HG02588 (cell line): ENCODE data around the gene FERMT2.
A peak's percentile ranks its signal among the peaks of the same experiment; 100 is the strongest.
"Not testable (repeated sequence)": the region's sequence is repeated elsewhere in the genome, so short reads cannot be mapped to it uniquely, and the experiment has no call there.

Source experiments
- ATAC-seq: cut with Tn5 transposase; IDR thresholded peaks from one replicate; pipeline ENCODE4 v1.9.1; 2021; ENCODE audit warnings: mild to moderate bottlenecking, moderate library complexity; ENCODE audit not compliant: unreplicated experiment

The FERMT2 gene

DNA sequence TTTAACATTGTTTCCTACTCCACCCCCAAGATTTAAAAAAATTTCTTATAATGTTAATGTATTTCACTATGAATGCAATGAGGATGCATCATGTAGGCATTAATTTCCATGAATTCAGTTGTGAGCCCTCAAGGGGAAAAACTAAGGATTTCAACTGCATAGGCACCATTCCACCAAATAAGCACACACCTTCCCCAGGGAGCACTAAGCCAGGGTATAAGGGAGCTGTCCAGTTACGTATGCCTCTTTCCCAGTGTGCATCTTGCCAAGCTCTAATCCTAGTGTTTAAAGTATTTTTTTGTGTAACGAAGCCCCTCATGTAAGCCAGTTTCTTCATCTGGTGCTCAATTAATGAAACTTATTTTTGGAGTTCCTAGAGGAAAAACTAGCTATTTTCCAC lies 6.6 kb downstream of the FERMT2 start:
- ATAC-seq = no peak

DNA sequence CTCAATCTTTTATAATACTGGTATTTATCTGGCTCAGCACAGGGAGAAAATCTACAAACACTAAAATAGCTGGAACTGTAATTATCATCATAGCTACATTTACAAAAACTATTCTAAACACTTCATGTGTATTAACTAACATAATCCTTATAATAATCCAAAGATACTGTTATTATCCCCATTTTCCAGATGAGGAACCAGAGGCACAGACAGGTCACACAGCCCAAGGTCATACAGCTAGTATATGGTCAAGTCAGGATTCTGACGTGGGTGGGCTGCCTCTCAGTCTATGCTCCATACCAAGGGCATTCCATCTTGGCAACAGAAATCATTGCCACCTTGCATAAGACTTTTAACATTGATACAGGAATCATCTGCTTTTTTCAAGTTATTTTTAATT lies 11.4 kb downstream of the FERMT2 start:
- no peak for ATAC-seq

DNA sequence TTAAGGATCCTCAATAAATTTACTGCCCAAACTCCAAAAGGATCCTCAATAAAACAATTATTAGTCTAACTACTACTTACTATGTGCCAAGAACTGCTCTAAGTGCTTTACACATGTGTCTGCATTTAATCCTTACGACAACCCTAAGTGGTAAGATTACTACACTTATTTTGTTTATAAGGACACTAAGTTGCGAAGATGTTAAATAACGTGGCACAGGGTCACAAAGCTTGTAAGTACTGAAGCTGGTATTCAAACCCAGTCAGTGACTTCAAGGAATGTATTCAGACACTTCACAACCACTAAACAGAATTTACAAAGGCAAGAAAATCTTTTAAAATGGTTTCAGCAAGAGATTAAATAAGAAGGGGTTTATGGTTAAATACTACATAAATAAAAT lies 13.0 kb downstream of the FERMT2 start:
- no peak for ATAC-seq

DNA sequence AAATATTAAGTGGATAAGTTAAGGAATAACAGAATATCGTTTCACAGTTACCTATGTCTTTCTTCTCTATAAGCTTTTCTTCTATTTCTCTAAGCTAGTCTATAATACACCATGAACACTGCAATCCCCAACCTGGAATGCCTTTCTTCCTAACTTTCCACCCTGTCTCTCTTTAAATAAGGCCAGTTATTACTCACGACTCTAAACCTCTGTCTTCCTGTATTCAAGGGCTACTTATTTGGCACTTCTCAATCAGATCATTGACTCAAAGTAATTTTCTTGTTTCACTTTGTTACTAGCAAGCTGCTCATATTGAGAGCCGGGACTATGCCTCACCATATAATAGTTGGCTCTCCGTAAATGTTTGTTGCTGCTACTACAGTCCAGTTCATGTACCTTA lies 13.5 kb downstream of the FERMT2 start:
- no peak for ATAC-seq

DNA sequence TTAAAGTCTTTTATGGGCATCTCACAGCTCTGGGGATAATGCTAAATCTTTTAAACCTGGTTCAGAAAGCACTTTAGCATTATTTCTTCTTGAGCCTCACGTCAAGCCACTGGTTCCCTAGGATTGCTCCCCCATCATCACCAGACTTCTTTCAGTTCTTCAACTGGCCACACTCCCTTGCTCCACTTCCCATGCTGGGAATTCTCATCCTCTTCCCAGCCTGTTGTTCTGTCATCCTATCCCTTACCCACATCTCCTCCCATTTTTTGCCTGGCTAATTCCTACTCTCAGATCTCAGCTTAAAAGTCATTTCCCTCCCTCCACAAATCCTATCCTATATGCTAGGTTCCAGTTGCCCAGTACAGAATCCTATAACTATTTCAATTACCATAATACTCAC lies 14.4 kb downstream of the FERMT2 start:
- ATAC-seq = no peak

DNA sequence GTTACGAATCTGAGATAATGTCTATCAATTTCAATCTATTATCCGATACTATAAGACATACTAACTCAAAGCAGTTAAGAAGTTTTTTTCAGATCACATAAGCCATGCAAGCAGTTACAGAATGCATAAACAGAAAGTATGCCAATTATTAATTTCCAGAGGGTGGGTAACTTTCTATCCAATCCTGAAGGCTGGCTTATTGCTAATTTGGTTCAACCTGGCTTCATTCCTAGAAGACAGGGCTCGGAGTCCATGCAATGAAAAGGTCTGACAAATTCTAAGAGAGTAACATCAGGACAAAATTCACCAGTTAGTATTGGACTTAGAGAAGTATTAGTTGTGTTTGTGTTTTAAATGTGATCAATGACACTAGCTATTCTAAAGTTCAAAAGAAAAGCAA lies 15.0 kb downstream of the FERMT2 start:
- no peak for ATAC-seq

DNA sequence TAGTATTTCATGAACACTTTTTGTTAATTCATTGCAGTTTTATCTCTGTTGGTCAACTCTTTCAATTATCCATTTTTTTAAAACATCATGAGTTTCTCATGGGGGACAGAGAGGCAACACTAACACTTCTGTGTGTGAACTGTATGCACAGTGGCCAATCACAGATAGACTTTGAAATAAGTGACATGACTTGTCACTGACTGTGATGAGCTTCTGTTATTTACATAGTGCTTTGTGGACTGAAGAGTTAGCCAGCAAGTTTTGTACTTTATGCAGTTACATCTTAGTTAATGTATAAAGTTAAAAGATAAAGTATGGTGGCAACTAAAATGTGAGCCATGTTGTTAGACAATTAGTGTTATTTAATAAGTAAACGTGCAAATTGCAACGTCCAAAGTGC lies 16.1 kb downstream of the FERMT2 start:
- ATAC-seq = no peak

DNA sequence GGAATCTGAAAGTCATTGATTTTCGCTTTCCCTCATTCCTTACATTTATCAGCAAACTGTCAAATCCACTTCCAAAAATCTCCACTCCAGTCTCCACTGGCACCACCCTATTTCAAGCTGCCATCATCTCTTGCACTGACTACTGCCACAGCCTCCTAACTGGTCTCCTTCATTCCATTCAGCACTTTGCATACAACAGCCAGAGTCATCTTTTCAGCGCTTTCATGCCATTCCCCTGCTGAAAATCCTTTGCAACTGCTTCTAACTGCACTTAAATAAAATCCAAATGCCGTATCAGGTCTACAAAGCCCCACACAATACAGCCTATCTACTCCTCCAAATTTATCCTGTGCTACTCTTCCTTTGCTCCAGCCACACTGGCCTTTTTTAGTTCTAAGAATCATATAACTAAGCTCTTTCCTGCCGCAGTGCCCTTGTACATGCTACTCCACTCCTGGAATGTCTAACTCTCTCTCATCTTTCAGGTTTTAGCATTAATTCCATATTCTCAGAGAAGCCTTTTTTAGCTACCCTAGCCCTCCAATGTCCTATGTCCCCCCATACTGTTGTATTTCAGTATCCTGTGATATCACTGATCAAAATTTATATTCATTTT lies 21.6 kb downstream of the FERMT2 start:
- ATAC-seq = no peak

DNA sequence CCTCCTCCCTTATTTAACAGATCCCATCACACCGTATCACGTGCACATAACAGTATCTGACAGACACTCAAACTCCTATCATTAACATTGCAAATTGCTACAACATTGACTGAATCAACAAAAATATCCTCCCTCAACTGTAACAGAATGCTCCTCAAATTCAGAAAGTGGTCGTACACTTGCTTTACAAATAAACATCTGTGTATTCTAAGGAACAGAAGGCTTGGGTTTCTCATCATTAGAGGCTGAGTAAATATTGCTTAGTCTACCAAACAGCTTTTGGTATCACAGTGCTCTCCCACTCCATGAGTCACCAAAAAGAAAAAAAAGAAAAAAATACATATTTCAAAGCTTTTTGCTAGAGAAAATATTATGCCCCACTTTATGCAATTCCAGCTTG lies 23.9 kb downstream of the FERMT2 start:
- ATAC-seq = no peak

DNA sequence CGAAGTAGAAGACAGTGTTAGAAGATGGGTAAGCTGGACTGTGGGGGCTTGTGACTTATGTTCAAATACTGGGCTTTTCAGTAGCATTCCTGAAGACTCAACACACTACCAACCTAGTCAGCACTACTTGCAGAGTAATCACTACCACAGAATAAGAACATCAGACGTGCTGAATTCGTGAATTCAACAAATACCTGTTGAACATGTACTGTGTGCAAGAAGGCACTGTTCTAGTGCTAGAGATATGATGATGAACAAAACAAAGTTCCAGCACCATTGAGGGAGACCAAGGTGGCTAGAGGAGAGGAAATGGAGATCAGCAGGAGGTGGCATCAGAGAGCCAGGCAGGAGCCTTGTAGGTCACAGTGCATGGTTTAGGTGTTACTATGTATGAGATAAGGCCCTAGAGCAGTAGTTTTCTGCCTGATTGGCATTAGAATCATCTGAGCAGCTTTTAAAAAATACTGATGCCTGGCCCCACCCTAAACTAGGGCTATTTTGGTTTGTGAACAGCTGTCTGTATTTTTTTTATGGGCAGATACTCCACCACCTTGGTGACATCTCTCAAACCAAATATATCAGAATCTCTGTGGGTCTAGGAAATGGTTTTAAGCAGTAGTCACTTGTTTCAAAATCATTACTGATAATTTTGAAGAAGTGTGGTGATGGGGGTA lies 26.8 kb downstream of the FERMT2 start:
- no peak for ATAC-seq

DNA sequence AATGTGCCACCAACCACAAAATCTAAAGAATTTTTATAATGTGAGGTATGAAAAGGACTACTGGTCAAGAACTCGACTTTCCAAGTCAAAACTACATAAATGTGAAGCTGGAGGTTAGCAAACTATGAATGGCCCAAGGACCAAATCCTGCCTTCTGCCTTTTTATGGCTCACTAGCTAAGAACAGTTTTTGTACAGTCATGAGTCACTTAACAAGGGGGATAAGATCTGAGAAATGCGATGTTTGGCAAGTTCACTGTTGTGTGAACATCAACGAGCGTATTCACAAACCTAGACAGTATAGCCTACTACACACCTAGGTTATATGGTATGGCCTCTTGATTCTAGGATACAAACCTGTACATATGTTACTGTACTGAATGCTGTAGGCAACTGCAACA lies 28.2 kb downstream of the FERMT2 start:
- ATAC-seq = no peak

DNA sequence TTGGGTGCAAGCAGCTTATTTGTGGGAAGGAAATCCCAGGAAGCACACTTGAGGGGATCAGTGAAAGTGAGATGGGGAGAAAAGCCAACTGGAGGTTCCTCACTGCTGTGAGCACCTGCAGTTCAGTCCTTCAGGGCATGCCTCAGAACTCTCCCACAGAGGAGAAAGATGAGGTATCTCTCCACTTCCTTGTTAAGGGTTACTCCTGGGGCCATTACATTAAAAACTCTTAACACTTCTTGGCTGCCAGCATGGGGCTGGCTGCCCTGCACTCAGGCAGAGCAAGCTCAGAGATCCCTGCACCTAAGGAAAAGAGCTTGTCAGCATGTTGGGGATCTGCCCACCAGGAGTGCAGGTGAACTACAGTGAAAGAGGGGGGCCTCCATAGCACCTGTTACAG lies 28.8 kb downstream of the FERMT2 start:
- ATAC-seq = no peak

DNA sequence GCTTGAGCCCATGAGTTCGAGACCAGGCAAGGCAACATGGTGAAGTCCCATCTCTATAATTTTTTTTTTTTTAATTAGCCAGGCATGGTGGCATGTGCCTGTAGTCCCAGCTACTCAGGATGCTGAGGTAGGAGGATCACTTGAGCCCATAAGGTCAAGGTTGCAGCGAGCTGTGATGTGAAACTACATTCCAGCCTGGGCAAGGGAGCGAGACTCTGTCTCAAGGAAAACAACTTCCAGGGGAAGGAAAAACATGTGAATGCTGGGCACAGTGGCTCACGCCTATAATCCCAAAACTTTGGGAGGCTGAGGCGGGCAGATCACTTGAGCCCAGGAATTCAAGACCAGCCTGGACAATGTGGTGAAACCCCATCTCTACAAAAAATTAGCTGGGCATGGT lies 30.4 kb downstream of the FERMT2 start:
- ATAC-seq = not testable (repeated sequence)

DNA sequence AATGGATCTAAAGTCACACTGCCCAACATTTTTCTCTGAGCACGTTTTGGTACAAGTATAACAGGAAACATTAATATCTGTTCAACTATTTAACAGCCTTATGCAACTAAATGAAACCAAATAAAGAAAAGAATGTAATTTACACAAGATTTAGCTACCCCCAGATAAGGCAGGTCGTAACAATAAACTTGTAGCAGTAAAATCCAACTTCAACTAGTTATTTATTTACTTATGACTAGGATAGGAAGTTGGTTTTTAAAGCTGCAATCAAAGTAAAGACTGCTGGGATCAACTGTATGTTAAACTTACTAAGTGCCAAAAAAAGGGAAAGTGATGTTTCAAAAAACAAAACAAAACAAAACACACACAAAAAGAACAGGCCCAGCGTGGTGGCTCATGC lies 30.9 kb downstream of the FERMT2 start:
- no peak for ATAC-seq

DNA sequence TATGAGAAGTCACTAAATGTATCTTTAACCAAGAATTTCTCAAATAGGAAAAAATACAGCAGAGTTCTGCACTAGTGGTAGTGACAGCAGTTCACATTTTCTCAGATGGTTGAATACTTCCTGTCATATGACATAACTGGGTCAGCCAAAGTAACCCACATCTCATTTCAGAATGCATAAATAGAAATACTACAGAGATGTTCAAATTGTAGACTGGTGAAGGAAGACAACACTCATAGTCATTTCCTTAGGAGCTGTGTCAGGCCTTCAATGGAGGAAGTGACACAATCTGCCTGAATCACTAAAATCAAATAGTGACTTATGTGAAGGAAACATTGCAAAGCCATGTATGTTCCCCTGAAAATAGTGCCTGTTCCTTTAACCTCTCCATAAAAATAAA lies 32.4 kb downstream of the FERMT2 start:
- peak; percentile 87 for ATAC-seq

DNA sequence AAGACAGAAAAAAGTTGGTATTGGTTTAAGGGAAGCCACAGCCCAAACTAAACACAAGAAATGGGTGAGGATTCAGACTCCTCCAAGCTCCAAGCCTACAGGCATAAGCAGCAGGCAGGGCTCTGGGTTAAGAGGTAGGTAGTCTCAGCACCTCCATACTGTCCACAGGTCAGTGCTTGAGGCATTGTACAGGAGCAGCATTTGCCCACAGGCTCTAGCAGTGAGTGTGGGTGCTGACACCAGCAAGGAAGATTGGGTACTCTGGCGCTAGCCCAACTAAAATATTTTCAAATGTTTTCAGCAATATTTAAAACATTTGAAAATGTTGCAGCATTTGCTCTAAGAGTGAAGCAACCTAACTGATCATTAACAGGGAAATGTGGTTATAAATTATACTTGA lies 33.1 kb downstream of the FERMT2 start:
- ATAC-seq = no peak

DNA sequence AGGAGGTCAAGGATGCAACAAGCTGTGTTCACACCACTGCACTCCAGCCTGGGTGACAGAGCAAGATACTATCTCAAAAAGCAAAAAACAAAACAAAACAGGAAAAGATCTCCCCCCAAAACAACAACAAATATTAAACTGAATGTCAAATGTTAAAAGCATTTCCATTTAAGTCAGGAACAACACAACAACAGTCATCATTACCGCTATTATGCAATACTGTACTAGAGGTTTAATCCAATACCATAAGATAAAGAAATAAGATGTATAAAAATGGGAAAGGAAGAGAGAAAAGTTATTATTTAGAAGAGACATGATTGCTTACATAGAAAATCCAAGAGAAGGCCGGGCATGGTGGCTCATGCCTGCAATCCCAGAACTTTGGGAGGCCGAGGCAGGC lies 36.6 kb downstream of the FERMT2 start:
- ATAC-seq = no peak

DNA sequence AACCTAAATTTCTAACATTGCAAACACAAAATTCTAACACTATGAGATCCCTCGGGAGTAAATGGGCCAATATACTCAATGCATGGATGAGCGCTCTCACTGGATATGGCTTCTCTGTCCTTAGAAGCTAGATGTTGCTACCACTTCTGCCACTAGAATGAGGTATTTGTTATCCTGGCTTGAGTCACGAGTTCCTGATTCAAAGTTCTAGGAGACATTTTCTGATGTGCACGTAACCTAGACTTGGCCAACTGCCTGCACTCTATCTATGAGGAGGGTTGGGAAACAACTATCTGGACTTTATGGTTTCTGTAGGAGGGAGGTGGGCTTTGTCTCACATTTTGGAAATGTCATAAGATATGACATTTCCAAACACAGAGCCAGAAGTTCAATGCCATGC lies 37.6 kb downstream of the FERMT2 start:
- ATAC-seq = no peak

DNA sequence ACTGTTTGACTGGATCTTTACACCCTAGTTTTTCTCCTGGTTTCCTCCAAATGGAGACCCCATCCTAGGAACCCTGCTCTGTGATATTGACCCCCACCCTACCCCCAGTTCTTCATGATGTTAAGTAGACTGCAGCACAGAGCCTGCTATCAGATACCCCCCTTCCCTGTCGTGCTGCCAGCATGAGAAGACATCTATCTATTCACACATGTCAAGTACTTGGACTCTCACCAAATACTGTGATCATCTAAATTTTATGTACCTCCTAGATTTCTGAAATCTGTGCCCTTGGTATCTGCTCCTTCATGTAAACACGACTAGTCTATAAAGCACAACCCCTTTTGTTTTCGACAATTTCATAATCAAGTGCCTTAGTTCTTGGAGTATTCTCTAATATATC lies 38.9 kb downstream of the FERMT2 start:
- no peak for ATAC-seq

DNA sequence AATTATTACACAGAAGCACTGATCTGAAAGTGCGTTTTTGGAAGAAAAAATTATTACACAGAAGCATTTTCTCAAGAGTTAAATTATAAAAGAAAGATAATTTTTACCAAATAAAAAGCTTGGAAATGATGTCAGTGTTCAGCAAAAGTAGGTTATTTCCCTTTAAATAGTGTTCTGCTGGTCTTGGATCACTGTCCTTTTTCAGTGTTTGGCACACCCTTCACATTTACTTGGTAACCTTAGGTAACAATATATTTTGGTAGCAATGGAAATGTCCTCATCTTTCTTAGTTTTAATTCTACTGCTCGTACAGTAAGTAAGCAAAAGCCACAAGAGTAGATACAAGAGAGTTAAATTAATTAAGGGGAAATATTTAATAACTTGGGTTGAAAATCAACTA lies 40.3 kb downstream of the FERMT2 start:
- ATAC-seq = no peak

DNA sequence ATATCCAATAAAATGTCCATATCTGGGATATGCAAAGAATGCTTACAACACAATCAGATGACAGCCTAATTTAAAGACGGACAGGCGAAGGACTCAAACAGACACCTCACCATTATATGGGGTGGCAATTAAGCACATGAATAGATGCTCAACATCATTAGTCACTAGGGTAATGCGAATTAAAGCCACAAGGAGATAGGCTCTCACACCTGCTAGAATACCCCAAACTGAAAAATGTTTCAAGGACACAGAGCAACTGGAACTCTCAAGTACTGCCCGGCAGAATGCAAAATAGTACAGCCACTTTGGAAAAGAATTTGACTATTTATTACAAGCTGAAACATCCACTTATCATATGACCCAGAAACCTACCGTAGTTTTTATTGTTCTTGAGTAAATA lies 42.9 kb downstream of the FERMT2 start:
- no peak for ATAC-seq

DNA sequence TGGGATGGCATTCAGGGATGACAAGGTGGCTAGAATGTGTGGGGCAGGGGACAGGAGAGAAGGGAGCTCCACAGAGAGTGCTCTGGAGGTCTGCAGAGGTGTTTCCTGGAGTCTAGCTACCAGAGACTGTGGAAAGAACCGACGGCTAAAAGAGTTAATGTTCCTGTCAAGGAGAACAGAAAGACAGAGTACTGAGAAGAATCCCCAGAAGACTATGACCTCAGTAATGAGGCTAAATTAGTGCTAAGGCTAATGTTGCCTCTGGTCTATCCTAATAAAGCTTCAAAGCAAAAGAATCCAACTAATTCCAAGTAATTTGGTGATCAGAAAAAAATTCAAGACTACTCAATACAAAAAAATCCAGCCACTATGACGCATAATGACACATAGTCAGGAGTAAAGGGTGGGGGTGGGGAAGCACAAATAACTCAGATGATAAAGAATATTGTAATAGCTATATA lies 44.7 kb downstream of the FERMT2 start:
- no peak for ATAC-seq
